GM19351 (cell line): ENCODE results near the gene TMEM72.
A peak's percentile ranks its signal among the peaks of the same experiment; 100 is the strongest.

Experiments used
- ATAC-seq: cut with Tn5 transposase; IDR thresholded peaks from one replicate; pipeline ENCODE4 v1.9.1; 2021; ENCODE audit warnings: mild to moderate bottlenecking, moderate library complexity; ENCODE audit not compliant: unreplicated experiment

Gene TMEM72

DNA sequence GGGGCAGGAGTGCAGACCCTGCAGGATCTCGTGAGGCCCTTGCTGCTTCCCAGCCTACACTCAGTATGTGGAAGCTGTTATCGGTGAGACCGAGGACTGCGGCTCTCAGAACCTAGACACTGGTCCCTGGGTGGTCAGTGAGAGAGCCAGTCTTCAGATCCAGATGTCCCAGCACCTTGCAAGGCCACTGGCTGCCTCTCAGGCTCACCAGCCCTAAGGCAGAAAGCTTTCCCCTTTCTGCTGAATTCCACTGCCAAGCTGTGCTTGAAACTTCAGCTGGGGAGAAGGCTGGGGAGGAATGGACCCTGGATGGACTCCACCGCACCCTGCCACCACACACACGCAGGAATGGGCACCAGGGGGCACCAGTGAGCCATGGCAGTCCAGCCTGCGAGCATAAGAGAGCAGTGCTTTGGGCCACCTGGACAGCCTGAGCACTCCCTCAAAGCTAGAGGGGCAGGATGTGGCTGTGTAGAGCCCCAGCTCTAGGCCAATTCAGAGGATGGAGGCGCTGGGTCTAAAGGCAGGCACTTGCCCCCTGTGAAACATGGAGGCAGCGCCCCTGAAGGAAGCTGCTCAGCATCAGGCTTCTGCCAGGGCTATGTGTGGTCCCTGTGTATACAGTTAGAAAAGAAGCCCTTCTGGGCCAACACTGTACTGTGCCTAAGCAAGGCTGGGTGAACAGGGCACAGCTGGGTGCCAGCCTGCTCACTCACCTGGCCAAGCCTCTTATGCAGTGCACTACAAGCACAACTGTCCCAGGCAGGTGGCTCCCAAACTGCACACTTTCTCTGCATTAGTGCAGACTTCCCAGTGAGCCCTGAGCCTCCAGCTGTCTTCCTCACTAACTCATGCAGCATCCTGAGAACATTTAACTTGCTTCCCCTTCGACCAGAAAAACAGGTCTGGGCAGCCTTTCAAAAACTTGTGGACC is 21.6 kb downstream of the TMEM72 start:
- ATAC-seq: peak; percentile 98

DNA sequence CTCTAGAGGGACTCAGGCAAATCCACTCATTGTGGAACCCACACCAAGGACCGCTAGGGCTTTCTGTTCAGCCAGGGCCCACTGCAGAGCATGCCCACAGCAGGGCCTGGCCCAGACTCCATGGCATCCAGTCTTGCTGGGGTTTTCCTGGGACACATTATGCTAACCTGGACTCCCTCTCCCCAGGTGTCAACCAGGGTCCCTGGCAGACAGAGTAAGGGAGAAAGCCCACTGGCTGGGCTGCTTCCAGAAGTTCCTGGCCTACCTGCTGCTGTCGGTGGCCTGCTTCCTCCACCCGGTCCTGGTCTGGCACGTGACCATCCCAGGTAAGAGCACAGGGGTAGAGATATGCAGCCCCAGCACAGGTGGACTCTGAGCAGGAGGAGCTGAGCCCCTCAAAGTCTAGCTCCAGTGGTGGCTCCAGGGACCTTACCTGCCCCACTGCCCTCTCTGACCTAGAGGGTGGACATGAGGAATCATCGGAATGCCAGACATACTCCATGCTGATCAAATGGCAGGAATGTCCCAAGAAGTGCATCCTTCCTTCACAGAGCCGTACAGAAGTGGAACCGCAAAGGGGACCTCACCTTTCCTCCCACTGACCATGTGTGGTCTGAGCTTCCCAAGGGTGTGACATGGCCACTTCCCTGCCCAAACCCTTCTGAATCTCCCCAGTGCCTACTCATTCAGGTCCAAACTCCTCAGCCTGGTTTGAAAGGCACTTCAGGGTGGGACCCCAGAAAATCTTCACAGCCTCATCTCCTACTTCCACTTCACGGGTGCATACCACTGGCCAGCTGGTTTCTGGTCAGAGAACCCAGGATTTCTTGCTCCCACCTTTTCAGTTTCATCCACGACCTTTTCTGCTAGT is 22.5 kb downstream of the TMEM72 start:
- no peak for ATAC-seq

DNA sequence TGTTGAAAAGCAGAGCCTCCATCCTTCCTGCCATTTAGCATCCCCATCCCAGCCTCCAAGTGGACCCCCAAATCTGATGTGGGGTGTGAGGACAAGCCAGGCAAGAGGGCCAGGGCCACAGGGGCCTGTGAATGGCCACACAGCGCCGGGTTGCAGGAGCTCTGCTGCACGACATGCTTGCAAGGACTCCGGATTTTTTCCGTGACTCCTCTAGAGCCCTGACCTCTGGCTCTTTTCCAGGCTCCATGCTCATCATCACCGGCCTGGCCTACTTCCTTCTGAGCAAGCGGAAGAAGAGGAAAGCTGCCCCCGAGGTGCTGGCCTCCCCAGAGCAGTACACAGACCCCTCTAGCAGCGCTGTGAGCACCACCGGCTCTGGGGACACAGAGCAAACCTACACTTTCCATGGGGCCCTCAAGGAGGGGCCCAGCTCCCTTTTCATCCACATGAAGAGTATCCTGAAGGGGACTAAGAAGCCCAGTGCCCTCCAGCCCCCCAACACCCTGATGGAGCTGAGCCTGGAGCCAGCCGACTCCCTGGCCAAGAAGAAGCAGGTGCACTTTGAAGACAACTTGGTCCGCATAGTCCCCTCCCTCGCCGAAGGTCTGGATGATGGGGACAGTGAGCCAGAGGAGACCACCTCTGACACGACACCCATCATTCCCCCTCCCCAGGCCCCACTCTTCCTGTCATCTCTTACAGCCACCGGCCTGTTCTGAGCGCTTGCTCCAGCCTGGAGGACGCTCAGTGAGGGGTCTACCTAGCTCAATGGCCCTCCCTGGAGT is 23.5 kb downstream of the TMEM72 start:
- ATAC-seq: no peak

DNA sequence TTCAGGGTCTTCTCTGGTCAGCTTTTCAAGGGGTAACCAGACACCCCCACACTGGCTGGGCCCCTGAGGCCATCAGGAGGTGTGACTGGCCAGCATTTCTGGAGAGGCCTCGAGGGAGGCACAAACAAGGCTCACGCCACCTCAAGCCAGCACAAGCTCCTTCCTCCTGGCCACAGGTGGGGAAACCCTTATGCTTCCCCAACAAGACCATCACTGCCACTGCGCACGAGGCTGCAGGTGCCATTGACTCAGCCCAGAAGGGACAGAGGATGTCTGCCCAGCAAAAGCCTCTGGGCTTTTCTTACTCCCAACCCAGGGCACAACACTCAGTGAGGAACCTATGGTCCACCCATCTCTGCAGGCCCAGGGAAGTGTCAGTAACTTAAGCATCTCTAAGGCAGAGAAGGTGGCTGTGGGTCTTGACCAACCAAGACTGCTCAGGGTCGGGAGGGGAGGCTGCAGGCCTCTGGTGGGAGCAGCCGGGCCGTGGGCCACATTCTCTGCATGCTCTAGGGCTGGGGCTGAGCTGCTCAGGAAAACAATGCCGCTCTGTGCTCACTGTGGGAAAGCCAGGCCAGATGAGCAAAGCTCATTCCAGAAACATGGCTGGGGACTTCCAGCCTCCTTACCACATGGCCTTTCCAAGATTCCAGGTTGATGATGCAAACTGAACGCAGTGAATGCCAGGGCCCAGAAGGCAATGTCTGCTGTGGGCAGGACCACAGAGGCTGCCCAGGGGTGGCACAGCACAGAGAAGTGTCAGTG is 24.2 kb downstream of the TMEM72 start:
- no peak for ATAC-seq

DNA sequence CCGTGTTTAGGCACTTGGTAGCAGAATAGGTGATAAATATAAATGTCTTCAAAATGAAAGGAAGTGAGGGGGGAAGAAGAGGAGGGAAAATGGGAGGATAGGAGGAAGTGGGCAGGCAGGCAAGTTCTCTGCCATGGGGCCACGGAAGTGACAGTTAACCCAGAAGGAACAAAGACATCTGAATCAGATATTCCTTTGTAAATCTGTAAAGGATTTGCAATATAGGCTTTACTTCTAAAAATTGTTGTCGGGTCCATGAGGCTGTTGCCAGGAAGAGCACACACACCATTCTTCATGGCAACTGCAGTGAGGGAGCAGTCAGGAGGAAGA is 24.8 kb downstream of the TMEM72 start:
- no peak for ATAC-seq

DNA sequence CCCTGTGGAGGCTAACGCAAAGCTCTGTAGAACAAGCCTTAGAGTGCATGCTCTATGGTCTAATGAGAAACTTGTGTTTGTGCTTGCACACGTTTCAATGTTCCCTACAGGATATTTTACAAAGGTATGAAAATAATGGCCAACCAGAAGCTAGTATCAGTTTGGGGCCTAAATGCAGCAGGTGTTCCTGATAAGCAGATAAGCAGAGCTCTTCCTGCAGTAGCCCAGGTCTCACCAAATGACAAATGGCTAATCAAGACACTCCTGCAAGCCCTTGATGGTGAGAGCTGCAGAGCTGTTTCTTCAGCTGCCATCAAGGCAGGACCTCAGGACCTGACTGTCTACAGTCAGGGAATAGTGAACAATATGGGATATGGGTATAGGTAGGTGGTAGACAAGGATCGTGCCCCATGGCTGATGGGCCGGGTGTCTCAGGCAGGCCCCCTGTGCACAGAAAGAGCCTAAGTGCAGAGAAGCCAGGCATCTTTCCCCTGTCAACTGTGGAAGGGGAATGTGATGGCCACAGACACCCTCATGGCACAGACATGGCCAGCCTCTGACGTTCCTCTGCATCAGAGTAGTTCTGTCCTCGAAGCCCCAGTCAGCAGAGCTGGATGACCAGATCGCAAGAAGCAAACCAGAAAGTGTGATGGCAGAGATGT is 25.3 kb downstream of the TMEM72 start:
- no peak for ATAC-seq

DNA sequence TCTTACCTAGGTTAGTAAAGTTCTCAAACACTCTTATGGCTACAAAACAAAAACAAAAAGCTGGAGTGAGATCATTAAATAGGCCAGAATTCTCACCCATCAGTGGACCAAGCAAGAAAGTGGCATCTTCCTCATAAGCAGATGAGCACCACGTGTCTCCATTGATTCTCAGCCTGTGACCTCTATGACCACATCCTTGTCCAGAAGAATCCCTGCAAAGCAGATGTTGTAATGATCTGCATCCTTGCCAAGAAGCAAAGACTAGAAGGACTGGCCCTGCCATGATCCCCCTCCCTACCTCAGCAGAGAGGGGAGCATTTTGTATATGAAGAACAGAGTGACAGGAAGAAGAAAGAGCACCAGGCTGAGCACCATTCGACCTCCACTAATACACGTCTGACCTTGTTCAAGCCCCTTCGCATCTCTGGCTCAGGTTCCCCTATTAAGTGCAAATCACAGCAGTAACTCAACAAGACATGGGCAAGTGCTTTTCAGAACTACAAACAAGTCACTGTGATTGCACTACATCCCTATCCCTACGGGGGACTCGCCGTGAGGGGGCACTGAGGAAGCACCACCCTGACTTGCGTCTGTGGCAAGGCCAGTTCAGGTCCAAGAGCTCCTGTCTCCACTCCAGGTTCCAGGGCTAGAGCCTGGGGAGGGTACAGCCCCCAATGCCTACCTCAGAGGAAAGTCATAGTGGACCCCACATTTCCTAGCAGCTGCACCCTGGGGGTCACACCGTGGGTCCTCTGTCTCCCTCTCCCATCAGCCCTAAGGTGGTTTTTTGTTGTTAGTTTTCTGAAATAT is 26.3 kb downstream of the TMEM72 start:
- ATAC-seq: no peak

DNA sequence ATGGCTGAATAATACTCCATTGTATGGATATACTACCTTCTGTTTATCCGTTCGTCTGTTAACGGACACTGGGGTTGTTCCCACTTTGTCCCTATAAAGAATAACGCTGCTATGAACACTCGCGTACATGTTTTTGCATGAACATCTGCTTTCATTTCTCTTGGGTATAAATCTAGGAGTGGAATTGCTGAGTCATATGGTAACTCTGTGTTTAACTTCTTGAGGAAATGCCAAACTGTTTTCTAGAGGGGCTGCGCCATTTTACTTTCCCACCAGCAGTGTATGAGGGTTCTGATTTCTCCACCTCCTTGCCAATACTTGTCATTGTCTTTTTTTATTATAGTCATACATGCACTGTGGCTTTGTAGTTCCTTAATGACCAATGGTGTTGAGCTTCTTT is 27.8 kb downstream of the TMEM72 start:
- no peak for ATAC-seq

DNA sequence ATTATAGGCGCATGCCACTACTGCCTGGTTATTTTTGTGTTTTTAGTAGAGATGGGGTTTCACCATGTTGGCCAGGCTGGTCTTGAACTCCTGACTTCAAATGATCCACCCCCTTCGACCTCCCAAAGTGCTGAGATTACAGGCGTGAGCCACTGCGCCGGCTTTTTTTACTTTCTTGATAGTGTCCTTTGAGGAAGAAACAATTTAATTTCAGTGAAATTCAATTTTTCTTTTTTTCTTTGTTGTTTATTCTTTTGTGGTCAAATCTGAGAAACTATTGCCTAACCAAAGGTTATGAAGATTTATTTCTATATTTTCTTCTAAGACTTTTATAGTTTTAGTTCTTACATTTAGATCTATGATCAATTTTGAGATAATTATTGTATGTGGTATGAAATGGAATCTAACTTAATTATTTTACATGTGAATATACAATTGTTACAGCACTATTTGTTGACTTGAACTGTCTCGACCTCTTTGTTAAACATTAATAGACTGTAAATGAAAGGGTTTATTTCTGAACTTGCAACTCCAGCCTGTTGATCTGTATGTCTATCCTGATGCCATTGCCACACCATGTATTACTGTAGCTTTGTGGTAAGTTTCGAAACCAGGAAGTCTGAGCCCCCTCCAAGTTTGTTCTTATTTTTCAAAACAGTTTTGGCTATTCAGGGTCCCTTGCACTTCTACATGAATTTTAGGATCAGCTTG is 28.7 kb downstream of the TMEM72 start:
- ATAC-seq: no peak

DNA sequence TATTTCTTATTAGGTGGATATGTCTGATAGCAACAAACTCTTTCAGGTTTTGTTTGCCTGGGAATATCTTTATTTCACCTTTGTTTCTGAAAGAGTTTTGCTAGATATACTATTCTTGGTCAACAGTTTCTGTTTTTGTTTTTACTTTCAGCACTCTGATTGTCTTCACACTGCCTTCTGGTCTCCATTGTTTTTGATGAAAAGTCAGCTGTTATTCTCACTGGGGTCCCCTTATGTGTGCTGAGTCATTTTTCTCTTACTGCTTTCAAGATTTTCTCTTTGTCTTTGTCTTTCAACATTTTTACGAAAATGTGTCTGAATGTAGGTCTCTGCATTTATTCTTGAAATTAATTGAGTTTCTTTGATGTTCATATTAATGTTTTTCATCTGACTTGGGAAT is 33.2 kb downstream of the TMEM72 start:
- ATAC-seq: no peak

DNA sequence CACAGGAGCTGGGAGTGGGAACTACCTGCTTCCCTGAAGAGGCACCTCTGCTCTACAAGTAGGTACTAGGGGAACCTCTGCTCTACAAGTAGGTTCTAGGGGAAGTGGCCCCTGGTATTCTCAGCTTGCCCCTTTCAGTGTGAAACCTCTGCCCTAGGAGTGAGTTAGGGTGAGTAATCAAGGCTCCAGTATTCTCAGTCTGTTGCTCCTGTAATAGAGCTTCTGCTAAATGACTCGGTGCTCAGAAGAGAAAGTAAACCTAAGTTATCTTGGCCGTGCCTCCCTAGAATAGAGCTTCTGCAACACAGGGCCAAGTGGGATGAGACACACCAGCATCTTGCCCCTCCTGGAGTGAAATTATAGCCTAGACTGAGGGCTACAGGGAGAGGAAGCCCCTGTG is 35.1 kb downstream of the TMEM72 start:
- ATAC-seq: peak; percentile 54

DNA sequence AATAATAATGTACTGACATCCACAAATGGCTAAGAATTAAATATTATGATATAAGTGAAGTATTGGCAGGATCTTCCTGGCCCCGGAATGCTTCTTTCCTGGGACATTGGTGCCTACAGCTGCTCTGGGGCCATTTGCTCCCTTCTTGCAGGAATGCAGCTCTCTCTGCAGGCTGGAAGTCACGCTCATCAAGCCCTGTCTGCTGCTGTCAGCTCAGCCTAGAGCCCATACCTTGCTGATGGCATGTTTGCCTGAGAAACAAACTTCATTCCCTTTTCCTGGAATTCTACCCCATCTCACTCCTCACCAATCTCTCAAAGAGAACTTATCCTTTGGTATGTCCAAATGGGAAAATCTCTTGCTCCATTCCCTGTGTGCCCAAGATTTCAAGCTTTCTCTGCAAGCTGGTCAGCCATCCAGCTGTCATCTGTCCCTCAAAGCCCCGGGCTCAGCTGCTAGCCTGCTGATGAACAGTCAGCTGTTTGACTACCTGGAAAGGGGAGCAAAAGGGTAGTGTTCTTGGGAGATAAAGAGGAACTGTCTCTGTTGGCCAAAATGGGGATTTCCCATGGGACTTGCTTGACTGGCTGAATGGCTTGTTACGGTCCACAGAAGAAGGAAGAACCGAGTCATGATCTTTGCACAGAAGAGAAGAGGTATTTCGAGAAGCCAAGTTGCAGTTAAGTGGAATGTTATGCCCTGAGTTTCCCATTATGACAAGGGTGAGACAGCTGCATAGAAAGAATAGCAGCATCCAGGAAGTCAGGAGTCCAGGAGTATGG is 36.4 kb downstream of the TMEM72 start:
- ATAC-seq: peak; percentile 68

DNA sequence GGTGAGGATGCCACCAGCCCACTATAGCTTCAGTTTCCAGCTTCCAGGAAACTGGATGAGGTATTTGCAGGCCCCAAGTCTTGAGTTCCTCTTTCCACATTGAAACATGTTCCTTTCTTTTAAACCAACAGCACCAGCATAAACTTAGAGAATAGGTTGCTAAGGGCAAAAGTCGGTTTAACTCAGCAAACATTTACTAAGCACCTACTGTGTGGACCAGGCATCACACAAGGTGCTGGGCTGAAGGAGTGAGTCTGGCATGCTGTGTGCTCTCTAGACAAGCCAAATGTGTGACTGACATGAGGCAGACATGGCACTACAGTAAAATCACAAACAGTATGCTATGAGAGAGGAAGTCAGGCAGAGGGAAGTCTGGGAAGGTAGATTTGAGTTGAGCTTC is 37.5 kb downstream of the TMEM72 start:
- ATAC-seq: no peak

DNA sequence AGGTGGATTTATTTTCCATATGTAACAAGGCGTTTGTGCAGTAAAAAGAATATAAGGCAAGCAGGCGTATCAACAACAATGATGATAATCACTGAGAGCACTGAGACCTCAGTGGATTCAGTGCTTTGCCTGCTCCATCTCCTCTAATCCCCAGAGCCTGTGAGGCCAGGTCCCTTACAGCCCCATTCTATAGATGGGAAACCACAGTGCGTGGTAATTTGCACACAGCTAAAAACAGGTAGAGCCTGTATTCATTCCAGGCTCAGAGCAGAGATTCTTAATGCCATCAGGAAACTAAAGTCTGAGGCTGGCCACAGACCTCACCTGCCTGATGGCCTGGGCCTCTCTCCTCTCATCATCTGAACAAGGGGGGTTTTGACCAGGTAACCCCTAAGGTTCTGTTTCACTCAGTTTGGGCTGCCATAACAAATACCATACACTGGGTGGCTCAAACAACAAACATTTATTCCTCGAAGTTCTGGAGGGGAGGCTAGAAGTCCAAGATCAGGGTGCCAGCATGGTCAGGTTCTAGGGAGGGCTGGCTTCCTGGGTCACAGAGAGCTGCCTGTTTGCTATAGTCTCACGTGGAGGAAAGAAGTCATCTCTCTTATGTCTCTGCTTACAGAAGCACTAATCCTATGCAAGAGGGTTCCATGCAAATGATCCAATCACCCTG is 38.1 kb downstream of the TMEM72 start:
- no peak for ATAC-seq

DNA sequence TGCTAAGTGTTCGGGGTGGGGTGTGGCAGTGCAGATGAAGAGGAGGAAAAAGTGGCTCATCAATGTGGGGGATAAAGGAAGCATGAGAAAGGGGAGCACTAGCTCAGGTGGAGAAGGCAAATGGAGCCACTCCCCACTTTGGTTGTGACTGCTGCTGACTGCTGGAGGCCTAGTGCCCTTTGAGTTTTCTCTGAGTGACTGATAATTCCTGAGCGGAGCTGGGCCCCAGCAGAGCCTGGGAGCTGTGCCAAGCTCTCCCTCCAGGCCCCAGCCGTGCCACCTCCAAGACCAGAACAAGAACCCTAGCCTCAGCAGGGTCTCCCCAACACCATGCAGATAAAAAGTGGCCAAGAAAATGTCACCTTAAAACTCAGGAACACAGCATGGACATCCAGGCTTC is 38.8 kb downstream of the TMEM72 start:
- ATAC-seq: no peak

DNA sequence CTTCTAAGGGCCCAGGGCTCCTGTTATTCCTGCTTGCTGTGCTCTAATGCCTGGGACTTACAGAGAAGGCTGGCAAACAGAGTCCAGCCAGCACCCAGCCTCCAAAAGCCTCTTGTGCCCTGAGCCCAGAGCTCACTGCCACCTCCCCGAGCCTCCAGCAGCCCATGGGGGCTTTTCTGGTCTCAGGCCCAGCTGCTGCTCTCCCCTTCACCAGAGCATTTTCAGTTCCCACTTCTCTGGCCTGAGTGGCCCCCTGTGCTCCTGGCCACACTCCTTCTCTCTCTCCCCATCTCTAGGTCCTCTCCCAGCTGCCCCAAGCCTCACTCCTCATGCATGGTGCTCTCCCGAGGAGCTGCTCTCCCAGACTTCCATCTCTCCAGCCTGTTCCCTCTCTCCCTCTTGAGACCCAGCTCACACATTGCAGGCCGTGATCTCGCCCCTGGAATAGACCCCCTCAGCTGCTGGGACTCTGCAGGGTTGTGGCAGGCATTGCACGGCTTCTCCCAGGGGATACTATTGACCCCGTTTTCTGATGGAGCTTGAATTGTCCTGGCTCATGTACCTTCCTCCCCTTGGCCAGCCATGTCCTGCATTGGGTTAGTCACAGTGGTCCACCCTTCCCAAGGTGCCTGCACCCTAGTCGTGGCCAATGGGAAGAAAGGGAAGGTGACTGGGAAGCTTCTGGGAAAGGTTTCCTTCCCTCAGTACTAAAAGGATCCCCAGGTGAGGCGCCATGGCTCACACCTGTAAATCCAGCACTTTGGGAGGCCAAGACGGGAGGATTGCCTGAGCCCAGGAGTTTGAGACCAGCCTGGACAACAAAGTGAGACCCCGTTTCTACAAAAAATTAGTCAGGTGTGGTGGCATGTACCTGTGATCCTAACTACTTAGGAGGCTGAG is 39.4 kb downstream of the TMEM72 start:
- ATAC-seq: no peak
